ENCODE data around the gene UBR4.
"Not testable (repeated sequence)": the region's sequence is repeated elsewhere in the genome, so short reads cannot be mapped to it uniquely, and the experiment has no call there.

The UBR4 gene

GRCh38 chr1:19220991-19221390 is 10.9 kb upstream of the UBR4 start:
- no peak for DNase-seq
- in situ Hi-C loops (cut with HindIII; ENCODE audit: low pct_ligation_motif_present, low sequenced_read_pairs): no loop called here
- no peak overlapping the region for H3K27ac ChIP-seq

DNA sequence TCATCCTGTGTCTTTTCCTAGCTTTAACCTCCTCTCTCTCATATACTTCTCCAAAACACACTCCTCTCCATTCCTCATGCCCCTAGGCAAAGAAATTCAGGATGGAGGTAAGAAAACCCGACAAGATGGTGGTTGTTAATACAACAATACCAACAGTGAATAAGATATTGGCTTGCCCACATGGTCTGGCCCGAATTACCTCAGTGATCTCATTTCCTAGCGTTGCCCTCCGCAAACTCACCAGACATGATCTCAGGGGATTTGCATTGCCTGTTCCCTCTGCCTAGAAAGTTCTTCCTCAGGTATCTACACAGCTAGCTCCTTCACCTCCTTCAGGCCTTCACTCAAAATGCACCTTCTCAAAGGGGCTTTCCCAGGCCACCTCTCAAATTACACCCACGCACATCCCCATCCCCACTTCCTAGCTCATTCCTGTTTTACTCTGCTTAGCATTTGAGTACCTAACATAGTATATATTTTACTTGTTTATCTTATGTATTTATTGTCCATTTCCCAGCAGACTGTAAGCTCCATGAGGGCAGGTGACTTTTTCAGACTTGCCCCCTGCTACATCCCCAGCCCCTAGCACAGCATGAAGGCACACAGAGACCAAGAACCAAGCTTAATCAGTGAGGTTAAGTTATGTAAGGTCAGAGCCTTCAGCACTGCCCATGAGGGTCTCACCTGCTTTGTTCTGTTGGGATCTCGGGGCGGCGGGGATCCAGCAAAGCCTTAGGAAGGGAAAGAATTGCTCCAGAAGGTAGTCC is 10.2 kb upstream of the UBR4 start:
- Histone ChIP-seq H3K36me3 (replicated peaks) (peaks cover 58% of the 10 kb centered on the region), H3K27ac (no peak overlapping the region)
- in situ Hi-C loops (cut with HindIII; ENCODE audit: low pct_ligation_motif_present, low sequenced_read_pairs): no loop called here

More at GRCh38 chr1:19220991-19221390, 10.9 kb upstream of the UBR4 start:
- Histone ChIP-seq H3K36me3 (replicated peaks) (peaks cover 63% of the 10 kb centered on the region), H3K27me3 (replicated peaks) (no peaks in the 10 kb centered on the region), H3K4me3 (ENCODE audit: low read depth, low read length) (no peak overlapping the region)
- no peak for TF ChIP-seq CTCF (IDR thresholded peaks at IDR 0.05; ENCODE audit: low read depth, low read length, missing control alignments)

GRCh38 chr1:19219451-19219850 is 9.4 kb upstream of the UBR4 start:
- H3K4me3 ChIP-seq (ENCODE audit: low read depth, low read length): no peak overlapping the region
- H3K36me3 ChIP-seq (replicated peaks): peaks cover 53% of the 10 kb centered on the region
- H3K27me3 ChIP-seq (replicated peaks): no peaks in the 10 kb centered on the region
- no peak for TF ChIP-seq CTCF (IDR thresholded peaks at IDR 0.05; ENCODE audit: low read depth, low read length, missing control alignments)
- in situ Hi-C loops (cut with HindIII; ENCODE audit: low pct_ligation_motif_present, low sequenced_read_pairs): no loop called here
- DNase-seq: no peak
- no peak overlapping the region for H3K27ac ChIP-seq

More for the DNA sequence above, 10.2 kb upstream of the UBR4 start:
- DNase-seq: no peak
- TF ChIP-seq CTCF (IDR thresholded peaks at IDR 0.05; ENCODE audit: low read depth, low read length, missing control alignments): no peak
- Histone ChIP-seq H3K4me3 (ENCODE audit: low read depth, low read length) (no peak overlapping the region), H3K27me3 (replicated peaks) (no peaks in the 10 kb centered on the region)

GRCh38 chr1:19216585-19216984 is 6.5 kb upstream of the UBR4 start:
- peaks cover 24% of the 10 kb centered on the region for H3K36me3 ChIP-seq (replicated peaks)
- DNase-seq; in situ Hi-C loops (cut with HindIII; ENCODE audit: low pct_ligation_motif_present, low sequenced_read_pairs); H3K27ac ChIP-seq; H3K27me3 ChIP-seq (replicated peaks); H3K4me3 ChIP-seq (ENCODE audit: low read depth, low read length): not testable (repeated sequence)

GRCh38 chr1:19213580-19213979 is 3.5 kb upstream of the UBR4 start:
- DNase-seq: no peak
- no peak overlapping the region for H3K4me3 ChIP-seq (ENCODE audit: low read depth, low read length)
- H3K27me3 ChIP-seq (replicated peaks): no peaks in the 10 kb centered on the region
- H3K36me3 ChIP-seq (replicated peaks): peaks cover 7% of the 10 kb centered on the region
- TF ChIP-seq CTCF (IDR thresholded peaks at IDR 0.05; ENCODE audit: low read depth, low read length, missing control alignments): no peak
- in situ Hi-C loops (cut with HindIII; ENCODE audit: low pct_ligation_motif_present, low sequenced_read_pairs): no loop called here
- H3K27ac ChIP-seq: no peak overlapping the region

- TF ChIP-seq CTCF (IDR thresholded peaks at IDR 0.05; ENCODE audit: low read depth, low read length, missing control alignments): no peak
- H3K27ac ChIP-seq: no peak overlapping the region
Measured at GRCh38 chr1:19212167-19212566, 2.1 kb upstream of the UBR4 start.

More at GRCh38 chr1:19212167-19212566, 2.1 kb upstream of the UBR4 start:
- H3K36me3 ChIP-seq (replicated peaks): peaks cover 3% of the 10 kb centered on the region
- H3K27me3 ChIP-seq (replicated peaks): no peaks in the 10 kb centered on the region
- in situ Hi-C loops (cut with HindIII; ENCODE audit: low pct_ligation_motif_present, low sequenced_read_pairs): no loop called here
- no peak overlapping the region for H3K4me3 ChIP-seq (ENCODE audit: low read depth, low read length)
- DNase-seq: no peak

Measured in brain microvascular endothelial cell (primary cell).